IMR-90 (cell line): ENCODE measurements around the gene PRKN. TPM values are rescaled to one million over a fixed set of nuclear protein-coding genes. Genes with fewer than 3 reads are reported as not detected.

ENCODE experiments used
- ATAC-seq: fragments of 200-7000 bp; cut with Tn5 transposase; 2 replicates; pipeline ENCODE4 v1.9.1; 2020; ENCODE audit warnings: low read depth, mild to moderate bottlenecking, moderate library complexity
- BruUV-seq: library from RNA; stranded (reverse); fragments of 400-500 nt; replicated peaks from 2 replicates; lab custom pipeline; 2021; lab: Mats Ljungman, UMichigan
- CTCF ChIA-PET: fragments of 300-600 bp; formaldehyde crosslinking; extraction: SDS; loops from one replicate; lab custom pipeline; 2021; ENCODE audit warnings: antibody characterized with exemption; lab: Yijun Ruan, JAX
- POLR2A ChIA-PET: fragments of 300-600 bp; sonication (Branson Sonifier 250); formaldehyde crosslinking; loops from one replicate; lab custom pipeline; 2022; ENCODE audit warnings: antibody characterized with exemption; ENCODE audit not compliant: unreplicated experiment; lab: Charles Lee
- DNase-seq: peaks from one replicate; pipeline ENCODE4 v3.0.0; 2013
- H2AFZ ChIP-seq: replicated peaks from 2 replicates; pipeline ENCODE3; 2013; ENCODE audit warnings: low read length, mild to moderate bottlenecking; ENCODE audit not compliant: poor library complexity
- H2AK5ac ChIP-seq: 2 replicates; pipeline ENCODE4 v1.6.1; 2013; ENCODE audit warnings: low read depth, low read length, inconsistent platforms
- H2AK9ac ChIP-seq: replicated peaks from 2 replicates; pipeline ENCODE3; 2013; ENCODE audit warnings: mild to moderate bottlenecking, low read depth, low read length, moderate library complexity; ENCODE audit not compliant: poor library complexity
- H2BK120ac ChIP-seq: 2 replicates; pipeline ENCODE4 v1.6.1; 2013; ENCODE audit warnings: low read depth, low read length, inconsistent platforms
- H2BK15ac ChIP-seq: 3 replicates; pipeline ENCODE4 v1.6.1; 2013; ENCODE audit warnings: low read depth, low read length, inconsistent platforms
- H2BK20ac ChIP-seq: 2 replicates; pipeline ENCODE4 v1.6.1; 2013; ENCODE audit warnings: low read depth, mild to moderate bottlenecking, inconsistent platforms, low read length, moderate library complexity
- H2BK5ac ChIP-seq: 2 replicates; pipeline ENCODE4 v1.6.1; 2013; ENCODE audit warnings: mild to moderate bottlenecking, low read depth, low read length, inconsistent platforms; ENCODE audit not compliant: poor library complexity, severe bottlenecking
- H3K14ac ChIP-seq: replicated peaks from 2 replicates; pipeline ENCODE4 v1.6.1; 2013; ENCODE audit warnings: low read depth, low read length, inconsistent platforms
- H3K18ac ChIP-seq: 2 replicates; pipeline ENCODE4 v1.6.1; 2013; ENCODE audit warnings: low read depth, low read length, control low read depth
- H3K23ac ChIP-seq: 2 replicates; pipeline ENCODE4 v1.6.1; 2013; ENCODE audit warnings: low read depth, low read length, inconsistent platforms
- H3K27ac ChIP-seq: 2 replicates; pipeline ENCODE4 v1.5.1; 2013; ENCODE audit warnings: mild to moderate bottlenecking, control low read depth, low read length; ENCODE audit not compliant: insufficient read depth
- H3K27me3 ChIP-seq: 2 replicates; pipeline ENCODE4 v1.6.1; 2013; ENCODE audit warnings: low read length; ENCODE audit not compliant: control insufficient read depth, insufficient read depth
- H3K36me3 ChIP-seq: 2 replicates; pipeline ENCODE4 v1.6.1; 2013; ENCODE audit warnings: low read length, mixed read lengths; ENCODE audit not compliant: control insufficient read depth, insufficient read depth
- H3K4ac ChIP-seq: 2 replicates; pipeline ENCODE4 v1.6.1; 2013; ENCODE audit warnings: low read depth, low read length, inconsistent platforms
- H3K4me1 ChIP-seq: 2 replicates; pipeline ENCODE4 v1.6.1; 2013; ENCODE audit warnings: low read length, mixed read lengths; ENCODE audit not compliant: control insufficient read depth, insufficient read depth
- H3K4me2 ChIP-seq: 2 replicates; pipeline ENCODE4 v1.6.1; 2013; ENCODE audit warnings: low read depth, mild to moderate bottlenecking, control low read depth, low read length, moderate library complexity
- H3K4me3 ChIP-seq: 2 replicates; pipeline ENCODE4 v1.5.1; 2013; ENCODE audit warnings: low read depth, mild to moderate bottlenecking, control low read depth, low read length, moderate library complexity; ENCODE audit not compliant: insufficient read depth
- H3K56ac ChIP-seq: 2 replicates; pipeline ENCODE4 v1.6.1; 2013; ENCODE audit warnings: low read length, inconsistent platforms; ENCODE audit not compliant: insufficient read depth; ENCODE audit errors: extremely low read depth
- H3K79me1 ChIP-seq, 2 experiments: 2 replicates each; pipeline ENCODE4 v1.6.1; 2013; ENCODE audit warnings: low read length in 2 of 2, inconsistent platforms in 1 of 2, low read depth in 1 of 2
- H3K9ac ChIP-seq: 2 replicates; pipeline ENCODE4 v1.6.1; 2013; ENCODE audit warnings: low read depth, low read length, control low read depth
- H3K9me1 ChIP-seq: 2 replicates; pipeline ENCODE4 v1.6.1; 2013; ENCODE audit warnings: low read length, inconsistent platforms; ENCODE audit not compliant: insufficient read depth
- H3K9me3 ChIP-seq: 2 replicates; pipeline ENCODE4 v1.6.1; 2013; ENCODE audit warnings: low read length; ENCODE audit not compliant: control insufficient read depth, insufficient read depth
- H4K20me1 ChIP-seq: 2 replicates; pipeline ENCODE4 v1.6.1; 2013; ENCODE audit warnings: low read length, inconsistent platforms; ENCODE audit not compliant: insufficient read depth
- H4K5ac ChIP-seq: 2 replicates; pipeline ENCODE4 v1.6.1; 2013; ENCODE audit warnings: mild to moderate bottlenecking, low read depth, low read length, control low read depth
- H4K8ac ChIP-seq, 2 experiments: 2 replicates each; pipeline ENCODE4 v1.6.1; 2013; ENCODE audit warnings: low read depth in 2 of 2, low read length in 2 of 2, control low read depth in 1 of 2, inconsistent platforms in 1 of 2
- H4K91ac ChIP-seq: 2 replicates; pipeline ENCODE4 v1.6.1; 2013; ENCODE audit warnings: low read depth, low read length, inconsistent platforms; ENCODE audit not compliant: insufficient read depth
- BHLHE40 ChIP-seq: fragments of 150-350 bp; IDR thresholded peaks from 2 replicates; pipeline ENCODE4 v1.6.1; 2016; ENCODE audit warnings: mild to moderate bottlenecking, low read depth, low read length
- ELK1 ChIP-seq: fragments of 150-350 bp; IDR thresholded peaks from 2 replicates; pipeline ENCODE4 v1.6.1; 2016; ENCODE audit warnings: low read depth, mild to moderate bottlenecking, low read length, moderate library complexity, borderline replicate concordance
- MXI1 ChIP-seq: IDR thresholded peaks from 2 replicates; pipeline ENCODE4 v1.6.1; 2012; ENCODE audit warnings: low read depth, mild to moderate bottlenecking, low read length, moderate library complexity, borderline replicate concordance
- NFE2L2 ChIP-seq: fragments of 150-350 bp; IDR thresholded peaks from 2 replicates; pipeline ENCODE4 v1.6.1; 2016; ENCODE audit warnings: low read depth, mild to moderate bottlenecking, low read length
- POLR2A ChIP-seq: IDR thresholded peaks from 2 replicates; pipeline ENCODE4 v1.6.1; 2012; ENCODE audit warnings: mild to moderate bottlenecking, low read depth, low read length
- RCOR1 ChIP-seq: IDR thresholded peaks from 2 replicates; pipeline ENCODE4 v1.6.1; 2012; ENCODE audit warnings: mild to moderate bottlenecking, low read length, improper control_type of control experiment; ENCODE audit not compliant: insufficient replicate concordance
- RFX5 ChIP-seq: IDR thresholded peaks from 2 replicates; pipeline ENCODE4 v1.8.0; 2012; ENCODE audit warnings: low read depth, mild to moderate bottlenecking, low read length, moderate library complexity
- SMC3 ChIP-seq: fragments of 150-350 bp; IDR thresholded peaks from 2 replicates; pipeline ENCODE4 v1.6.1; 2016; ENCODE audit warnings: low read depth, mild to moderate bottlenecking, antibody characterized with exemption, low read length, moderate library complexity
- WGBS, 2 experiments: methylation state at CpG; one replicate each; pipeline versions ENCODE4 v1.1.5 to v1.1.7; 2013; ENCODE audit warnings: missing lambda C conversion rate in 2 of 2; ENCODE audit not compliant: insufficient read length in 1 of 2; ENCODE audit errors: extremely low coverage in 2 of 2; 5-methylcytosine and 5-hydroxymethylcytosine counted together
- dilution Hi-C: fragments of 300-500 bp; cut with HindIII; formaldehyde crosslinking; loops from one replicate; pipeline ENCODE4 v1.14.3; 2018; ENCODE audit warnings: low sequenced_read_pairs; ENCODE audit not compliant: unreplicated experiment
- in situ Hi-C: fragments of 300-500 bp; cut with MboI; formaldehyde crosslinking; loops from 3 replicates; pipeline ENCODE4 v1.14.3; 2019; ENCODE audit warnings: low sequenced_read_pairs, inconsistent platforms, mixed read lengths
- intact Hi-C: fragments of 100-400 bp; cut with micrococcal nuclease; formaldehyde crosslinking; loops from 2 replicates; pipeline ENCODE4 v1.10.0; 2022
- polyA plus RNA-seq, 3 experiments: library from polyadenylated mRNA; depleted of rRNA; stranded (reverse); fragments of >200 nt; gene quantifications; 2 replicates each; pipeline ENCODE4 v1.2.3, GENCODE V29; 2012; ENCODE audit warnings: low replicate concordance in 1 of 3
- total RNA-seq: library from RNA; depleted of rRNA; stranded (reverse); fragments of >200 nt; gene quantifications from 2 replicates; pipeline ENCODE4 v1.2.3, GENCODE V29; 2012
- TF ChIP-seq, protein P1 (sequence below): fragments of 150-350 bp; IDR thresholded peaks from 2 replicates; pipeline ENCODE4 v1.6.1; 2017; ENCODE audit warnings: mild to moderate bottlenecking, antibody characterized with exemption, low read length, low read depth

The PRKN gene
- total and polyA plus RNA-seq, 2 of the 4 experiments (the other 2 are of a cell fraction) = 0.15 to 0.18 TPM

DNA sequence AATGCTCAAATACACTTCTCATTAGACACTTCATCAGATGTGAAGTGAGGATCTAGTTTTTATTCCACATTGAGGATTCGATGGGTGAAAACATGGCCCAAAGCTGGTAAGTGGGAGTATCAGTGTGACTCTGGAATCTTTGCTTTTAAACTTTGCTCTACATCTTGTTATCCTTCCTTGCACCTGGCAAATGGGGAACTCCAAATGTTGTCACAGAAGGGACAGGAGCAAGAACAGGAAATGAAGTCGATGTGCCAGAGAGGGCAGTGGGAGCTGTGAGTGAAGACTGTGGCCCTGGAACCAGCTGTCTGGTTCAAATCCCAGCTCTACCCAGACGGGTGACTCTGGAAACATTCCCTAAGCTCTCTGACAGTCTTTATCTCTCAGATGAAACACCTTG lies 1367.0 kb downstream of the PRKN start:
- Histone ChIP-seq H3K9me1 (no peaks in the 10 kb centered on the region), H3K4me1 (no peaks in the 10 kb centered on the region), H4K20me1 (no peaks in the 10 kb centered on the region), H3K4ac (no peak overlapping the region), H4K8ac (no peak overlapping the region), H3K36me3 (no peaks in the 10 kb centered on the region), H2BK15ac (no peak overlapping the region), H2BK5ac (no peak overlapping the region), H3K27ac (no peak overlapping the region), H2BK20ac (no peak overlapping the region), H3K56ac (no peak overlapping the region), H4K91ac (no peak overlapping the region), H3K9me3 (peaks cover 11% of the 10 kb centered on the region), H4K5ac (no peak overlapping the region), H3K27me3 (no peaks in the 10 kb centered on the region), H2BK120ac (no peak overlapping the region), H2AK9ac (no peak overlapping the region), H3K9ac (no peak overlapping the region), H3K79me1 (no peaks in the 10 kb centered on the region), H3K4me3 (no peak overlapping the region), H2AK5ac (no peak overlapping the region), H2AFZ (no peak overlapping the region), H3K4me2 (no peak overlapping the region), H3K23ac (no peak overlapping the region), H3K18ac (no peak overlapping the region), H3K14ac (no peak overlapping the region)
- dilution Hi-C loops = no loop called here
- intact Hi-C loops = no loop called here
- ChIA-PET POLR2A (no interaction called here), CTCF (interaction anchor here (0.6 kb wide), 1 partner anchor 368 kb away, joined by 3 read pairs; no protein-coding TSS in a partner anchor)
- BruUV-seq = no TSS peak
- ATAC-seq (no peak), DNase-seq (no peak)
- WGBS, 2 experiments = no CpG with 5 or more reads among the region's 3 CpGs
- TF ChIP-seq SMC3 (no peak), ELK1 (no peak), MXI1 (no peak), BHLHE40 (no peak), RFX5 (no peak), NFE2L2 (no peak), POLR2A (no peak), RCOR1 (no peak)
- TF ChIP-seq, protein P1, sequence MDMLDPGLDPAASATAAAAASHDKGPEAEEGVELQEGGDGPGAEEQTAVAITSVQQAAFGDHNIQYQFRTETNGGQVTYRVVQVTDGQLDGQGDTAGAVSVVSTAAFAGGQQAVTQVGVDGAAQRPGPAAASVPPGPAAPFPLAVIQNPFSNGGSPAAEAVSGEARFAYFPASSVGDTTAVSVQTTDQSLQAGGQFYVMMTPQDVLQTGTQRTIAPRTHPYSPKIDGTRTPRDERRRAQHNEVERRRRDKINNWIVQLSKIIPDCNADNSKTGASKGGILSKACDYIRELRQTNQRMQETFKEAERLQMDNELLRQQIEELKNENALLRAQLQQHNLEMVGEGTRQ = no peak
- in situ Hi-C loops = no loop called here
